GM12878 (cell line): Measurements from ENCODE around the gene FGB.

ENCODE experiments used
- BRCA1 ChIP-seq: IDR thresholded peaks from 2 replicates; pipeline ENCODE4 v1.6.1; 2011; ENCODE audit warnings: low read depth, low read length, improper control_type of control experiment
- CBX5 ChIP-seq: sonication (generic); IDR thresholded peaks from 2 replicates; pipeline ENCODE4 v1.6.1; 2016; ENCODE audit warnings: low read depth, moderate library complexity, mild to moderate bottlenecking, inconsistent platforms
- CREB1 ChIP-seq: IDR thresholded peaks from 2 replicates; pipeline ENCODE4 v1.6.1; 2012; ENCODE audit warnings: low read depth, mild to moderate bottlenecking, inconsistent platforms
- CTCF ChIP-seq, 3 experiments: IDR thresholded peaks in 2 of 3; conservative IDR thresholded peaks in 1 of 3; 2 replicates each; pipeline ENCODE4 v1.5.1; 2011; ENCODE audit warnings: low read depth in 3 of 3, low read length in 3 of 3, mild to moderate bottlenecking in 3 of 3, control low read depth in 2 of 3, moderate library complexity in 2 of 3, inconsistent platforms in 1 of 3, mixed read lengths in 1 of 3; ENCODE audit not compliant: control insufficient read depth in 2 of 3, insufficient read depth in 1 of 3; ENCODE audit errors: extremely low read depth in 1 of 3
- EP300 ChIP-seq, 2 experiments: fragments of 150-350 bp in 1 of 2; IDR thresholded peaks; 2 replicates each; pipeline ENCODE4 v1.6.1; 2011 to 2012; ENCODE audit warnings: low read depth in 2 of 2, low read length in 2 of 2, borderline replicate concordance in 1 of 2, improper control_type of control experiment in 1 of 2, inconsistent platforms in 1 of 2; ENCODE audit not compliant: control insufficient read depth in 1 of 2
- NRF1 ChIP-seq: conservative IDR thresholded peaks from 2 replicates; pipeline ENCODE4 v1.6.1; 2011; ENCODE audit warnings: mild to moderate bottlenecking, low read depth, low read length, improper control_type of control experiment
- POLR2AphosphoS2 ChIP-seq: IDR thresholded peaks from 2 replicates; pipeline ENCODE4 v1.6.1; 2011; ENCODE audit warnings: low read depth, mild to moderate bottlenecking, low read length, improper control_type of control experiment, moderate library complexity
- REST ChIP-seq: IDR thresholded peaks from 2 replicates; pipeline ENCODE4 v1.6.1; 2012; ENCODE audit warnings: mild to moderate bottlenecking, low read depth, low read length
- SIN3A ChIP-seq: IDR thresholded peaks from 2 replicates; pipeline ENCODE4 v1.6.1; 2012; ENCODE audit warnings: low read depth, low read length, improper control_type of control experiment
- SP1 ChIP-seq: IDR thresholded peaks from one replicate; pipeline ENCODE4 v1.6.1; 2011; ENCODE audit warnings: low read depth, low read length
- YY1 ChIP-seq: IDR thresholded peaks from 2 replicates; pipeline ENCODE4 v1.6.1; 2011; ENCODE audit warnings: low read depth, mild to moderate bottlenecking, low read length
- ZNF217 ChIP-seq: fragments of 450-650 bp; IDR thresholded peaks from 2 replicates; pipeline ENCODE4 v1.6.1; 2017; ENCODE audit warnings: antibody characterized with exemption, mild to moderate bottlenecking
- ZSCAN29 ChIP-seq: fragments of 450-650 bp; IDR thresholded peaks from 2 replicates; pipeline ENCODE4 v1.6.1; 2017; ENCODE audit warnings: mild to moderate bottlenecking, moderate library complexity

- TF ChIP-seq POLR2AphosphoS2 (no peak), SIN3A (no peak), CTCF (IDR thresholded peaks at IDR 0.05 in 2 of 3, conservative IDR thresholded peaks at IDR 0.05 in 1 of 3; ENCODE audit: control insufficient read depth in 2 of 3, extremely low read depth in 1 of 3, insufficient read depth in 1 of 3, low read depth in 3 of 3, low read length in 3 of 3) (no peak), YY1 (no peak), BRCA1 (no peak), REST (no peak), SP1 (no peak), EP300 (IDR thresholded peaks at IDR 0.05; ENCODE audit: borderline replicate concordance in 1 of 2, control insufficient read depth in 1 of 2, low read depth in 2 of 2, low read length in 2 of 2) (no peak), CBX5 (no peak), CREB1 (no peak), NRF1 (no peak), ZSCAN29 (no peak), ZNF217 (no peak)
These were observed 14.5 kb downstream of the FGB start for GRCh38 chr4:154577324-154577723.
